Measurements from ENCODE around the gene EIF2A. TPM values are rescaled to one million over a fixed set of nuclear protein-coding genes. Genes with fewer than 3 reads are reported as not detected.
A peak's percentile ranks its signal among the peaks of the same experiment; 100 is the strongest.

The EIF2A gene
- total RNA-seq, 6 experiments from 2014 or later = 29.8 to 89.9 (median 39.4) TPM

DNA sequence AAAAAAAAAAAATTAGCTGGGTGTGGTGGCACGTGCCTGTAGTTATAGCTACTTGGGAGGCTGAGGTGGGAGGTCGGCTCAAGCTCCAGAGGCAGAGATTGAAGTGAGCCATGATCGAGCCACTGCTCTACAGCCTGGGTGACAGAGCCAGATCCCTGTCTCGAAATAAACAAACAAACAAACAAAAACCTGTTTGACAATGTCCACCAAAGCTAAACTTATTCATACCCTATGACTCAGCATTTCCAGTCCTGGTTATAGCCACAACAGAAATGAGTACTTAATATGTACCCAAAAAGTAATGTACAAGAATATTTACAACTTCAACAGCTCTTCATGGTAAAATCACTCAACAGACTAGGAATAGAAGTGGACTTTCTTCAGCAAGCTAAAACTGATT is 31.4 kb upstream of the EIF2A start:
- intact Hi-C loops (cut with DNase I) = no loop called here
- ATAC-seq = peak in 1 of 4 donors; percentile 29
- no peaks in the 10 kb centered on the region for H3K4me1 ChIP-seq

DNA sequence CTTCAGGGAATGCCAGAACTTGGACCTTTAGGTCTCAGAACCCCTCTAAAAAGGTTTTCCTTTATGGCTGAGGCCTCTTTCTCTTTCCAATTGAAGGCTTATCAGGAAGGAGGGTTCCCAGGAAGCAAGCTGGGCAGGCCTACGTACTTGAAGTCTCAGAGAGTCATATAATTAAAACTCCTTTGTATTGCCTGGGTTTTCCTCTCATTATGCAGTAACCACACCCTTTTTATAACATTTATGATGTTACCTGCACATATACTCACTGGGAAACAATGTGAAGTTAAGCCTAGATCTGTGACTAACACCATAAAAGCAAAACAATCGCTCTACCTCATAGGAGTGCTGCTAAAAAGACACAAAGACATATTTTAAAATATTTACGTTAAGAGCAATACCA is 27.6 kb upstream of the EIF2A start:
- H3K36me3 ChIP-seq = no peaks in the 10 kb centered on the region
- TF ChIP-seq POLR2A (IDR thresholded peaks at IDR 0.05) = no peak
- TF ChIP-seq, protein P1, sequence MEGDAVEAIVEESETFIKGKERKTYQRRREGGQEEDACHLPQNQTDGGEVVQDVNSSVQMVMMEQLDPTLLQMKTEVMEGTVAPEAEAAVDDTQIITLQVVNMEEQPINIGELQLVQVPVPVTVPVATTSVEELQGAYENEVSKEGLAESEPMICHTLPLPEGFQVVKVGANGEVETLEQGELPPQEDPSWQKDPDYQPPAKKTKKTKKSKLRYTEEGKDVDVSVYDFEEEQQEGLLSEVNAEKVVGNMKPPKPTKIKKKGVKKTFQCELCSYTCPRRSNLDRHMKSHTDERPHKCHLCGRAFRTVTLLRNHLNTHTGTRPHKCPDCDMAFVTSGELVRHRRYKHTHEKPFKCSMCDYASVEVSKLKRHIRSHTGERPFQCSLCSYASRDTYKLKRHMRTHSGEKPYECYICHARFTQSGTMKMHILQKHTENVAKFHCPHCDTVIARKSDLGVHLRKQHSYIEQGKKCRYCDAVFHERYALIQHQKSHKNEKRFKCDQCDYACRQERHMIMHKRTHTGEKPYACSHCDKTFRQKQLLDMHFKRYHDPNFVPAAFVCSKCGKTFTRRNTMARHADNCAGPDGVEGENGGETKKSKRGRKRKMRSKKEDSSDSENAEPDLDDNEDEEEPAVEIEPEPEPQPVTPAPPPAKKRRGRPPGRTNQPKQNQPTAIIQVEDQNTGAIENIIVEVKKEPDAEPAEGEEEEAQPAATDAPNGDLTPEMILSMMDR (IDR thresholded peaks at IDR 0.05) = no peak
- intact Hi-C loops (cut with DNase I) = no loop called here
- 81% methylated on average over 3 of the region's 3 CpGs for WGBS (ENCODE audit: insufficient coverage, low coverage, low lambda C conversion rate, missing lambda C conversion rate)
- H3K27ac ChIP-seq = no peak overlapping the region
- DNase-seq = no peak
- H3K4me1 ChIP-seq = no peaks in the 10 kb centered on the region
- no peak for ATAC-seq
- H3K9me3 ChIP-seq = no peaks in the 10 kb centered on the region
- no peak overlapping the region for H3K4me3 ChIP-seq
- no peaks in the 10 kb centered on the region for H3K27me3 ChIP-seq

More for the DNA sequence above, 31.4 kb upstream of the EIF2A start:
- H3K4me3 ChIP-seq = no peak overlapping the region
- H3K27me3 ChIP-seq = no peaks in the 10 kb centered on the region
- H3K9me3 ChIP-seq = no peaks in the 10 kb centered on the region
- no peak overlapping the region for H3K27ac ChIP-seq
- TF ChIP-seq, protein P1 (IDR thresholded peaks at IDR 0.05) = no peak
- no peak for TF ChIP-seq POLR2A (IDR thresholded peaks at IDR 0.05)
- WGBS (ENCODE audit: insufficient coverage, low coverage, low lambda C conversion rate, missing lambda C conversion rate) = 84% methylated on average over 4 of the region's 4 CpGs
- no peak for DNase-seq
- H3K36me3 ChIP-seq = no peaks in the 10 kb centered on the region

DNA sequence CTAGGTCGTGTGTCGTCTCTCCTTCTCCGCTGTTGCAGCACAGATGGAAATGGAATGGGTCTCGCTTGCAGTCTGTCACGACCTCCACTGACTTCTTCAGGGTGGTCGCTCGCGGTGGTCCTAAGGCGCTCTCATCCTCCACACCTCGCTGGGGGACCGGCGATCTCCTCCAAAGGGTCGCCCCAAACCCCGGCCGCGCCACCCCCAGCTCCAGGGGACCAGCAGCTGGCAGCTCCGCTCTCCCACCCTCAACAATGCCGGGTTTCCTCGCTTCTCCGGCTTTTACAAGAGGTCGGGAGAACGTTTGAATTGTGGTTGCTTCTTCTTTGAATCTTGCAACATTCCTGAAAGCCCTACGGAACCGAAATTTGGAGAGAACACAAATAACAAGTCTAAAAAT is 26.2 kb upstream of the EIF2A start:
- Histone ChIP-seq H3K36me3 (no peaks in the 10 kb centered on the region), H3K9me3 (no peaks in the 10 kb centered on the region), H3K27me3 (no peaks in the 10 kb centered on the region), H3K4me3 (no peak overlapping the region), H3K27ac (no peak overlapping the region), H3K4me1 (no peaks in the 10 kb centered on the region)
- WGBS (ENCODE audit: insufficient coverage, low coverage, low lambda C conversion rate, missing lambda C conversion rate) = 84% methylated on average over 11 of the region's 24 CpGs
- no peak for DNase-seq
- intact Hi-C loops (cut with DNase I) = no loop called here
- no peak for ATAC-seq
- no peak for TF ChIP-seq POLR2A (IDR thresholded peaks at IDR 0.05)
- TF ChIP-seq, protein P1 (IDR thresholded peaks at IDR 0.05) = no peak

DNA sequence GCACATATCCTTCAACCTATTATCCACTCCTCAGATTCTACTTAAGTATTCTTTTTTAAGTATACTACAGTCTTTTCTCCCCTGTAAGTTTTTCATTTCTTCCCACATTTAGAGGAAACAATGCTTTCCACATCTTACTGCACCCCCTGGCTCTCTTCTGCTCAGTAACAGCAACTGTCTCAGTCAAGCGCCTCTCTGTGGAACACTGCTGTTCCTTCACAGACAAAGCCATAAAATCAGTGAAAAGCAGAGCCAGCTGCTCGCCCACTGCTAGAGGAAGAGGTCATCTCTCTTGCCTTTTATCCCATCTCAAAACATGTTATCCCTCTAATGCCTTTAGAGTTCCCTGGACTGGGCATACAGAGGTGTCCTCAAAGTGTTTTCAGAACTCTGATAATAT is 25.1 kb upstream of the EIF2A start:
- H3K27me3 ChIP-seq = no peaks in the 10 kb centered on the region
- WGBS (ENCODE audit: insufficient coverage, low coverage, low lambda C conversion rate, missing lambda C conversion rate) = 67% methylated on average over 2 of the region's 2 CpGs
- ATAC-seq (no peak), DNase-seq (no peak)
- H3K4me3 ChIP-seq = no peak overlapping the region
- H3K36me3 ChIP-seq = no peaks in the 10 kb centered on the region
- H3K9me3 ChIP-seq = no peaks in the 10 kb centered on the region
- intact Hi-C loops (cut with DNase I) = no loop called here
- H3K4me1 ChIP-seq = no peaks in the 10 kb centered on the region
- no peak overlapping the region for H3K27ac ChIP-seq
- TF ChIP-seq POLR2A (IDR thresholded peaks at IDR 0.05) = no peak
- TF ChIP-seq, protein P1 (IDR thresholded peaks at IDR 0.05) = no peak

DNA sequence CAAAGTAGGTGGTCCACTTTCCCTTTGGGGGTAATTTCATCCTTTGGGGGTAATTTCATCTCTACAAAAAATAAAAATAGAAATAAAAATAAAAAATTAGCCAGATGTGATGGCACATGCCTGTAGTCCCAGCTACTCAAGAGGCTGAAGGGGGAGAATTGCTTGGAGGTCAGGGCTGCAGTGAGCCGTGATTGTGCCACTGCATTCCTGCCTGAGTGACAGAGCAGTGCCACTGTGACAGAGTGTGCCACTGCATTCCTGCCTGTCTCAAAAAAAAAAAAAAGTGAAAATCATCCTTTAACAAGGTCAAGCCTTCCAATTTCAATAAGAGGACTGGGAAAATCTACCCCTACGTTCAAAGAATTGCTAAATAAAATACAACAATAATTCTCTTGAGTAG is 23.0 kb upstream of the EIF2A start:
- no peak overlapping the region for H3K27ac ChIP-seq
- WGBS (ENCODE audit: insufficient coverage, low coverage, low lambda C conversion rate, missing lambda C conversion rate) = 70% methylated on average over 2 of the region's 2 CpGs
- no peaks in the 10 kb centered on the region for H3K9me3 ChIP-seq
- H3K4me1 ChIP-seq = no peaks in the 10 kb centered on the region
- H3K4me3 ChIP-seq = no peak overlapping the region
- DNase-seq (no peak), ATAC-seq (no peak)
- TF ChIP-seq, protein P1 (IDR thresholded peaks at IDR 0.05) = no peak
- TF ChIP-seq POLR2A (IDR thresholded peaks at IDR 0.05) = no peak
- H3K27me3 ChIP-seq = no peaks in the 10 kb centered on the region
- intact Hi-C loops (cut with DNase I) = no loop called here
- no peaks in the 10 kb centered on the region for H3K36me3 ChIP-seq
